ENCODE data around the gene KCP. TPM values are rescaled to one million over a fixed set of nuclear protein-coding genes. Genes with fewer than 3 reads are reported as not detected.

KCP gene
- total and polyA plus RNA-seq, 10 of the 15 experiments (the other 5 are each of a cell fraction or from before 2014, with no cell fraction given) = 0.05 to 7.8 (median 2.5) TPM

- intact Hi-C loops (cut with micrococcal nuclease; ENCODE audit: unreplicated experiment) (loop anchor here (1.0 to 5.0 kb wide), 4 partner anchors 20 to 351 kb away; partner anchors contain the start of gene CALU), in situ Hi-C loops (cut with MboI) (no loop called here)
- ChIA-PET SMC1A (ENCODE audit: uncharacterized antibody, unreplicated experiment) (interaction anchor here (0.6 to 3.2 kb wide), 17 partner anchors 9 to 347 kb away, joined by 3 to 32 read pairs (median 4); no protein-coding TSS in a partner anchor), RAD21 (ENCODE audit: unreplicated experiment) (interaction anchor here (0.6 to 2.5 kb wide), 16 partner anchors 10 to 437 kb away, joined by 3 to 19 read pairs (median 4); no protein-coding TSS in a partner anchor), POLR2A (interaction anchor here (0.6 to 2.4 kb wide), 4 partner anchors 8 to 307 kb away, joined by 3 to 8 read pairs (median 4); no protein-coding TSS in a partner anchor), CTCF (interaction anchor here (0.6 to 5.5 kb wide), 32 partner anchors 11 to 1061 kb away, joined by 3 to 72 read pairs (median 4); partner anchors contain the start of genes AHCYL2, CALU and METTL2B)
- H3K79me2 ChIP-seq (ENCODE audit: control insufficient read depth, insufficient read depth, low read length) = peaks cover 18% of the 10 kb centered on the region
- no peaks in the 10 kb centered on the region for H3K27me3 ChIP-seq (replicated peaks in 1 of 2; ENCODE audit: control insufficient read depth in 2 of 2, insufficient read depth in 2 of 2, low read length in 1 of 2)
- H3K36me3 ChIP-seq (ENCODE audit: control insufficient read depth in 2 of 2, insufficient read depth in 2 of 2, low read length in 1 of 2) = no peaks in the 10 kb centered on the region; a peak in 2 of 4 replicates
- peak; percentile 97 for DNase-seq (ENCODE audit: low read depth, low spot score)
- H2AFZ ChIP-seq (ENCODE audit: control insufficient read depth, low read depth, low read length) = peak within 1 kb of the TSS; percentile 100
- peak within 1 kb of the TSS; percentile 99 for H3K4me2 ChIP-seq (ENCODE audit: control insufficient read depth, insufficient read depth)
- FAIRE-seq = peak; percentile 96
- peak within 1 kb of the TSS; percentile 84 for H3K4me3 ChIP-seq
- peak within 1 kb of the TSS; percentile 62 for H3K27ac ChIP-seq (ENCODE audit: control insufficient read depth, insufficient read depth)
- H3K9me3 ChIP-seq (replicated peaks; ENCODE audit: control insufficient read depth, insufficient read depth, low read length) = no peaks in the 10 kb centered on the region
- H4K20me1 ChIP-seq (ENCODE audit: control insufficient read depth, insufficient read depth) = no peaks in the 10 kb centered on the region
- peak; percentile 93 for ATAC-seq
- no TSS peak for BruUV-seq (replicated peaks)
- peaks cover 8% of the 10 kb centered on the region; the same call in 1 of the 2 replicates for H3K4me1 ChIP-seq (ENCODE audit: control insufficient read depth, insufficient read depth, low read length)
- 1% methylated on average over 65 of the region's 65 CpGs for WGBS (ENCODE audit: insufficient coverage, insufficient replicate concordance, low lambda C conversion rate, missing lambda C conversion rate)
- peak within 1 kb of the TSS; percentile 75 for H3K9ac ChIP-seq (ENCODE audit: control insufficient read depth, insufficient read depth, low read length)
- TF ChIP-seq CREM (IDR thresholded peaks at IDR 0.05; ENCODE audit: low read depth) (peak; percentile 83; the same call in 1 of the 2 replicates), SMC3 (IDR thresholded peaks at IDR 0.05; ENCODE audit: borderline replicate concordance, low read length) (no peak), ZBTB33 (IDR thresholded peaks at IDR 0.05) (no peak), POLR2A (IDR thresholded peaks at IDR 0.05; ENCODE audit: low read depth, low read length) (peak; percentile 90), NRF1 (conservative IDR thresholded peaks at IDR 0.05; ENCODE audit: low read depth, low read length) (peak; percentile 94), MTA2 (IDR thresholded peaks at IDR 0.05; ENCODE audit: low read depth) (no peak), BCLAF1 (IDR thresholded peaks at IDR 0.05) (no peak), POU2F2 (IDR thresholded peaks at IDR 0.05; ENCODE audit: borderline replicate concordance, low read depth, low read length) (peak; percentile 12; the same call in 1 of the 3 replicates), MEF2A (IDR thresholded peaks at IDR 0.05; ENCODE audit: insufficient read depth, low read depth, low read length) (no peak), TCF3 (IDR thresholded peaks at IDR 0.05; ENCODE audit: borderline replicate concordance, insufficient read depth, low read depth, low read length) (no peak), SMAD1 (IDR thresholded peaks at IDR 0.05; ENCODE audit: low read depth, partially characterized antibody) (no peak), PKNOX1 (IDR thresholded peaks at IDR 0.05) (no peak), NFYA (IDR thresholded peaks at IDR 0.05; ENCODE audit: borderline replicate concordance, low read depth, low read length) (no peak)
- TF ChIP-seq, protein P1, sequence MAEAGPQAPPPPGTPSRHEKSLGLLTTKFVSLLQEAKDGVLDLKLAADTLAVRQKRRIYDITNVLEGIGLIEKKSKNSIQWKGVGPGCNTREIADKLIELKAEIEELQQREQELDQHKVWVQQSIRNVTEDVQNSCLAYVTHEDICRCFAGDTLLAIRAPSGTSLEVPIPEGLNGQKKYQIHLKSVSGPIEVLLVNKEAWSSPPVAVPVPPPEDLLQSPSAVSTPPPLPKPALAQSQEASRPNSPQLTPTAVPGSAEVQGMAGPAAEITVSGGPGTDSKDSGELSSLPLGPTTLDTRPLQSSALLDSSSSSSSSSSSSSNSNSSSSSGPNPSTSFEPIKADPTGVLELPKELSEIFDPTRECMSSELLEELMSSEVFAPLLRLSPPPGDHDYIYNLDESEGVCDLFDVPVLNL (IDR thresholded peaks at IDR 0.05; ENCODE audit: low read depth, low read length) = no peak
Observed at GRCh38 chr7:128862571-128863432, 47.7 kb downstream of the KCP start, which contains the start of gene ATP6V1F. TSS of gene ATP6V1F (plus strand) at chr7:128862856. CDS start at chr7:128862905, 49 bp downstream.

Measured in GM12878 (cell line).